ENCODE measurements around the gene WIPF2. TPM values are rescaled to one million over a fixed set of nuclear protein-coding genes. Genes with fewer than 3 reads are reported as not detected.

Gene WIPF2
- total RNA-seq, 1 donor from 2014 or later = 25.4 TPM

- H3K36me3 Mint-ChIP-seq (ENCODE audit: unreplicated experiment) = no peaks in the 10 kb centered on the region
- H3K4me3 Mint-ChIP-seq (ENCODE audit: unreplicated experiment) = no peak overlapping the region
- DNase-seq = no peak
- H3K9me3 Mint-ChIP-seq (ENCODE audit: unreplicated experiment) = no peaks in the 10 kb centered on the region
- no peak for TF ChIP-seq CTCF (IDR thresholded peaks at IDR 0.05; ENCODE audit: partially characterized antibody, unreplicated experiment)
- H3K27me3 Mint-ChIP-seq (ENCODE audit: unreplicated experiment) = peaks cover 3% of the 10 kb centered on the region
- H3K4me1 Mint-ChIP-seq (ENCODE audit: low read depth, unreplicated experiment) = peaks cover 2% of the 10 kb centered on the region
- no peak overlapping the region for H3K27ac Mint-ChIP-seq (ENCODE audit: unreplicated experiment)
Measured at GRCh38 chr17:40241252-40241834, 22.2 kb downstream of the WIPF2 start.

DNA sequence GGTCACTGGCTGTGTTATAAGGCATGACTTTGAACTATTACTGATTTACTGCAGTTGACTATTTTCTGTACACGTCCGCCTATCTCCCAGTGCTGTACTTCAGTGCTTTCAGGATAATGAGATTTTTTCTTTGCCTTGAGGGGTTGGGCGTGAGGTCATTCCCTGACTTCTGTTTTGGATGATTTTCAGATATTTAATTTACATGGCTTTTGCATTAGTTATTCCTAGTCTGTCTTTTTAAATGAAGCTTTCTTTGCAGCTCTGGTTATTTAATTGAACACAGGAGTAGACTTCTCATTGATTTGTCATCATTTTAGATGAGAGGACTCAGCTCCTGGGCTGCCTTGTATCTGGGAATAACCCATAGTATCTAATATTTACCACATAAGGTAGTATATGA lies 23.7 kb downstream of the WIPF2 start:
- Mint-ChIP-seq H3K4me3 (ENCODE audit: unreplicated experiment) (no peak overlapping the region), H3K9me3 (ENCODE audit: unreplicated experiment) (no peaks in the 10 kb centered on the region), H3K27me3 (ENCODE audit: unreplicated experiment) (peaks cover 1% of the 10 kb centered on the region), H3K4me1 (ENCODE audit: low read depth, unreplicated experiment) (peaks cover 2% of the 10 kb centered on the region), H3K27ac (ENCODE audit: unreplicated experiment) (no peak overlapping the region), H3K36me3 (ENCODE audit: unreplicated experiment) (no peaks in the 10 kb centered on the region)
- no peak for DNase-seq
- no peak for TF ChIP-seq CTCF (IDR thresholded peaks at IDR 0.05; ENCODE audit: partially characterized antibody, unreplicated experiment)

- Mint-ChIP-seq H3K4me1 (ENCODE audit: low read depth, unreplicated experiment) (peaks cover 2% of the 10 kb centered on the region), H3K4me3 (ENCODE audit: unreplicated experiment) (no peak overlapping the region), H3K9me3 (ENCODE audit: unreplicated experiment) (no peaks in the 10 kb centered on the region), H3K27me3 (ENCODE audit: unreplicated experiment) (peaks cover 1% of the 10 kb centered on the region), H3K27ac (ENCODE audit: unreplicated experiment) (no peak overlapping the region), H3K36me3 (ENCODE audit: unreplicated experiment) (no peaks in the 10 kb centered on the region)
- no peak for TF ChIP-seq CTCF (IDR thresholded peaks at IDR 0.05; ENCODE audit: partially characterized antibody, unreplicated experiment)
- no peak for DNase-seq
Measured at GRCh38 chr17:40243761-40244160, 24.7 kb downstream of the WIPF2 start.

GRCh38 chr17:40244255-40244654 lies 25.2 kb downstream of the WIPF2 start:
- Mint-ChIP-seq H3K27ac (ENCODE audit: unreplicated experiment) (no peak overlapping the region), H3K36me3 (ENCODE audit: unreplicated experiment) (no peaks in the 10 kb centered on the region)

More at GRCh38 chr17:40244255-40244654, 25.2 kb downstream of the WIPF2 start:
- Mint-ChIP-seq H3K27me3 (ENCODE audit: unreplicated experiment) (peaks cover 1% of the 10 kb centered on the region), H3K9me3 (ENCODE audit: unreplicated experiment) (no peaks in the 10 kb centered on the region), H3K4me3 (ENCODE audit: unreplicated experiment) (no peak overlapping the region), H3K4me1 (ENCODE audit: low read depth, unreplicated experiment) (peaks cover 2% of the 10 kb centered on the region)
- DNase-seq = no peak
- no peak for TF ChIP-seq CTCF (IDR thresholded peaks at IDR 0.05; ENCODE audit: partially characterized antibody, unreplicated experiment)
